Uterus (tissue), 2 donors: ENCODE results near the gene NAGPA.

ENCODE experiments used
- POLR2A ChIP-seq, 2 donors: fragments of 450-650 bp; IDR thresholded peaks; one replicate each; pipeline ENCODE4 v1.6.1; 2016; ENCODE audit warnings: antibody characterized with exemption in 2 of 2, mild to moderate bottlenecking in 1 of 2, moderate library complexity in 1 of 2
- TF ChIP-seq, protein P1 (sequence below), 4 experiments: fragments of 200-600 bp in 2 of 4; fragments of 450-650 bp in 2 of 4; sonication (generic) in 2 of 4; IDR thresholded peaks; one replicate each; pipeline ENCODE4 v1.5.1; 2016 to 2019; ENCODE audit warnings: antibody characterized with exemption in 4 of 4, mild to moderate bottlenecking in 2 of 4, moderate library complexity in 1 of 4

DNA sequence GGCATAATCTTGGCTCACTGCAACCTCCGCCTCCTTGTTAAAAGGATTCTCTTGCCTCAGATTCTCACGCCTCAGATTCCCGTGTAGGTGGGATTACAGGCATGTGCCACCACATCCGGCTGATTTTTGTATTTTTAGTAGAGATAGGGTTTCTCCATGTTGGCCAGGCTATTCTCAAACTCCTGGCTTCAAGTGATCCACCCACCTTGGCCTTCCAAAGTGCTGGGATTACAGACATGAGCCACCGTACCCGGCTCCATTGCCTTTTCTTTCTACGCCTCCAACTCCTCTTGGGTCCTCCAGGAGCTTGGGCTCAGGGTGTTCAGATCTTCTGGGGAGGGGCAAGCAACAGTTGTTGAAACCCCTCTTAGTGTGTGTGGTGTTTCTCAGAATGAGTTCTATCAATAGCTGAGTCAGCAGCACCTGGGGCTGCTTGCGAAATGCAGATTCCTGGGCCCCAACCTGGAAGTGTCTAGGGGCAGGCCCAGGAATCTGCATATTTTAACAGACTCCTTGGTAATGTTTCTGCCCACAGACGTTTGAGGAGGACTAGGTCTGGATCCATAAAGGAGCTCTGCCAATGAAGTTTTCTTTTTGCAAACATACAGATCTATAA is 44.2 kb downstream of the NAGPA start:
- TF ChIP-seq, protein P1, sequence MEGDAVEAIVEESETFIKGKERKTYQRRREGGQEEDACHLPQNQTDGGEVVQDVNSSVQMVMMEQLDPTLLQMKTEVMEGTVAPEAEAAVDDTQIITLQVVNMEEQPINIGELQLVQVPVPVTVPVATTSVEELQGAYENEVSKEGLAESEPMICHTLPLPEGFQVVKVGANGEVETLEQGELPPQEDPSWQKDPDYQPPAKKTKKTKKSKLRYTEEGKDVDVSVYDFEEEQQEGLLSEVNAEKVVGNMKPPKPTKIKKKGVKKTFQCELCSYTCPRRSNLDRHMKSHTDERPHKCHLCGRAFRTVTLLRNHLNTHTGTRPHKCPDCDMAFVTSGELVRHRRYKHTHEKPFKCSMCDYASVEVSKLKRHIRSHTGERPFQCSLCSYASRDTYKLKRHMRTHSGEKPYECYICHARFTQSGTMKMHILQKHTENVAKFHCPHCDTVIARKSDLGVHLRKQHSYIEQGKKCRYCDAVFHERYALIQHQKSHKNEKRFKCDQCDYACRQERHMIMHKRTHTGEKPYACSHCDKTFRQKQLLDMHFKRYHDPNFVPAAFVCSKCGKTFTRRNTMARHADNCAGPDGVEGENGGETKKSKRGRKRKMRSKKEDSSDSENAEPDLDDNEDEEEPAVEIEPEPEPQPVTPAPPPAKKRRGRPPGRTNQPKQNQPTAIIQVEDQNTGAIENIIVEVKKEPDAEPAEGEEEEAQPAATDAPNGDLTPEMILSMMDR (IDR thresholded peaks at IDR 0.05) = no peak
- TF ChIP-seq POLR2A (IDR thresholded peaks at IDR 0.05) = no peak
